BJ (cell line): Measurements from ENCODE around the gene SPATA25. TPM values are rescaled to one million over a fixed set of nuclear protein-coding genes. Genes with fewer than 3 reads are reported as not detected.

ENCODE experiments used
- CTCF ChIA-PET: fragments of 350-600 bp; formaldehyde crosslinking; extraction: SDS; loops from one replicate; lab custom pipeline; 2021; ENCODE audit warnings: antibody characterized with exemption, inconsistent platforms; lab: Yijun Ruan, JAX
- POLR2A ChIA-PET: fragments of 300-600 bp; sonication (Branson Sonifier 250); formaldehyde crosslinking; extraction: SDS; loops from one replicate; lab custom pipeline; 2021; ENCODE audit warnings: antibody characterized with exemption; lab: Charles Lee
- DNase-seq: peaks from one replicate; pipeline ENCODE4 v3.0.0-alpha.2; 2011; ENCODE audit warnings: low read depth
- H3K27me3 ChIP-seq: 2 replicates; pipeline ENCODE4 v1.6.0; 2011; ENCODE audit warnings: low read length; ENCODE audit not compliant: control insufficient read depth, insufficient read depth
- H3K36me3 ChIP-seq: 2 replicates; pipeline ENCODE4 v1.5.1; 2011; ENCODE audit warnings: low read length; ENCODE audit not compliant: control insufficient read depth, insufficient read depth
- H3K4me3 ChIP-seq: 2 replicates; pipeline ENCODE4 v1.5.1; 2011; ENCODE audit warnings: low read depth, mild to moderate bottlenecking, control low read depth, low read length
- CTCF ChIP-seq: IDR thresholded peaks from 2 replicates; pipeline ENCODE4 v1.5.1; 2011; ENCODE audit warnings: low read depth, mild to moderate bottlenecking, control low read depth, inconsistent platforms, low read length, moderate library complexity; ENCODE audit not compliant: insufficient read depth
- polyA plus RNA-seq: library from polyadenylated mRNA; depleted of rRNA; stranded (reverse); fragments of >200 nt; gene quantifications from 2 replicates; pipeline ENCODE4 v1.2.3, GENCODE V29; 2011

Gene SPATA25
- polyA plus RNA-seq, 1 experiment: 0.66 TPM

- CTCF ChIA-PET: interaction anchor here (0.7 to 1.7 kb wide), 2 partner anchors 10 to 34 kb away, joined by 3 to 5 read pairs; partner anchors contain the start of genes CTSA and NEURL2
- POLR2A ChIA-PET: interaction anchor here (0.6 to 0.7 kb wide), 2 partner anchors 10 to 19 kb away, joined by 3 read pairs; no protein-coding TSS in a partner anchor
- Histone ChIP-seq H3K36me3 (no peaks in the 10 kb centered on the region), H3K4me3 (no peak overlapping the region), H3K27me3 (no peaks in the 10 kb centered on the region)
- DNase-seq: no peak
- no peak for TF ChIP-seq CTCF
Measured at GRCh38 chr20:45924391-45925261, 37.2 kb upstream of the SPATA25 start.

GRCh38 chr20:45921337-45922189 lies 34.1 kb upstream of the SPATA25 start:
- Histone ChIP-seq H3K36me3 (no peaks in the 10 kb centered on the region), H3K27me3 (no peaks in the 10 kb centered on the region), H3K4me3 (no peak overlapping the region)
- no peak for DNase-seq
- no peak for TF ChIP-seq CTCF
- POLR2A ChIA-PET: no interaction called here
- CTCF ChIA-PET: interaction anchor here (1.5 to 2.9 kb wide), 2 partner anchors 48 to 122 kb away, joined by 7 to 8 read pairs; no protein-coding TSS in a partner anchor

DNA sequence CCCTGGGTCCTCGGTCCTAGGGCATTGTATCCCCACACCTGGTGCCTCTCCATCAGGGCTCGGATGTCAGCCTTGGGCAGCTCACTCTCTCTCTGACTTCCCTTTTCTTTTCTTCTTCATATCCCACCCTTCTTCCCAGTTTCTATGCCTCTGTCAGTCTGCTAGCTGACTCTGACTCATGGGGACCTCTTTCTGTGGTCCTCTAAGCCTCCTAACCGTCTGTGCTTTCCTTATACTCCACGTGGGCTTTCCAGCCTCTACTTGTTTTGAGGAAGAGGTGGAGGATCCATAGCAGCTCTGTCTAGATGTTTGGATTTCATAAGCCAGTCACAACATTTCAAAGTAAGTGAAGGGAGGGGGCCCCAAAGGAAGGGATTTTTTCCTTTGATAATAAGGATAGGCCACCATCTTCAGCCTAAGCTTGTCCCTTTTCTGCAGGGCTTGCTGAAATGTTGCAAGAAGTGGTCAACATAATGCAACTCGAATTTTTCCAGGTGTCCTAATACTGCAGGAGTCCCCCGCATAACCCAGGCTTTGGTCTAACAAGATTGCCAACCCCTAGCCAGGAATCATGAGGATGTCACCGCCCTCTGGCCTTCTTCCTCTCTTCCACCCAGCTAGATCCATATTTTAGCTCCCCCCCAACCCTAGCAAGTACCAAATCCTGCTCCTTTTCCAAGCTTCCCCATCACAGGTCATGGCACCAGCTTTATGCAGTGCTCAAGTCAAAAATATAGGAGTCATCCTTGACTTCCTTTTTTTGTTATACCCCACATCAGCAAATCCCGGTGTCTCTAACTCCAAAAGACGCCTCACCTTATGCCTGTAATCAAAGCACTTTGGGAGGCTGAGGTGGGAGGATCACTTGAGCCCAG lies 33.3 kb upstream of the SPATA25 start:
- Histone ChIP-seq H3K4me3 (no peak overlapping the region), H3K27me3 (no peaks in the 10 kb centered on the region), H3K36me3 (no peaks in the 10 kb centered on the region)
- CTCF ChIA-PET: interaction anchor here (1.2 to 2.9 kb wide), 4 partner anchors 9 to 122 kb away, joined by 4 to 8 read pairs (median 6); no protein-coding TSS in a partner anchor
- POLR2A ChIA-PET: interaction anchor here (0.6 to 1.1 kb wide), 2 partner anchors 15 to 16 kb away, joined by 3 to 9 read pairs; no protein-coding TSS in a partner anchor
- no peak for DNase-seq
- no peak for TF ChIP-seq CTCF

GRCh38 chr20:45919542-45920399 lies 32.3 kb upstream of the SPATA25 start:
- TF ChIP-seq CTCF: no peak
- Histone ChIP-seq H3K27me3 (no peaks in the 10 kb centered on the region), H3K36me3 (no peaks in the 10 kb centered on the region), H3K4me3 (no peak overlapping the region)
- DNase-seq: no peak
- ChIA-PET CTCF (interaction anchor here (0.6 to 2.9 kb wide), 5 partner anchors 10 to 121 kb away, joined by 3 to 8 read pairs (median 5); no protein-coding TSS in a partner anchor), POLR2A (interaction anchor here (0.6 to 1.1 kb wide), 4 partner anchors 14 to 53 kb away, joined by 3 to 9 read pairs (median 4); no protein-coding TSS in a partner anchor)
